Liver (tissue), 9 donors: ENCODE measurements around the gene CSTF2T. TPM values are rescaled to one million over a fixed set of nuclear protein-coding genes. Genes with fewer than 3 reads are reported as not detected.

Experiments
- DNase-seq: peaks from one replicate; pipeline ENCODE4 v3.0.0-alpha.2; 2017; ENCODE audit warnings: low spot score
- H3K27ac ChIP-seq, 2 donors: one replicate each; pipeline ENCODE4 v1.7.0; 2013; ENCODE audit warnings: inconsistent platforms in 2 of 2, low read length in 2 of 2, control low read depth in 1 of 2, low read depth in 1 of 2, mild to moderate bottlenecking in 1 of 2
- H3K27me3 ChIP-seq, 4 donors: one replicate each; pipeline versions ENCODE4 v1.6.1 to v1.7.0; 2013; ENCODE audit warnings: low read length in 3 of 4, inconsistent platforms in 1 of 4, mild to moderate bottlenecking in 1 of 4, moderate library complexity in 1 of 4; ENCODE audit not compliant: control insufficient read depth in 4 of 4, insufficient read depth in 4 of 4
- H3K36me3 ChIP-seq, 4 donors: one replicate each; pipeline versions ENCODE4 v1.6.1 to v1.7.0; 2013; ENCODE audit warnings: low read length in 3 of 4, mild to moderate bottlenecking in 3 of 4, low read depth in 1 of 4, moderate library complexity in 1 of 4; ENCODE audit not compliant: control insufficient read depth in 4 of 4, insufficient read depth in 3 of 4
- H3K4me1 ChIP-seq, 4 donors: one replicate each; pipeline versions ENCODE4 v1.6.1 to v1.7.0; 2013; ENCODE audit warnings: low read length in 3 of 4, mild to moderate bottlenecking in 3 of 4, moderate library complexity in 1 of 4; ENCODE audit not compliant: control insufficient read depth in 4 of 4, insufficient read depth in 4 of 4
- H3K4me3 ChIP-seq, 3 donors: one replicate each; pipeline versions ENCODE4 v1.6.1 to v1.7.0; 2013; ENCODE audit warnings: low read length in 3 of 3, control low read depth in 1 of 3, low read depth in 1 of 3, mild to moderate bottlenecking in 1 of 3
- H3K9ac ChIP-seq, 2 donors: one replicate each; pipeline ENCODE4 v1.7.0; 2013; ENCODE audit warnings: low read length in 2 of 2, mild to moderate bottlenecking in 2 of 2, moderate library complexity in 2 of 2, control low read depth in 1 of 2, low read depth in 1 of 2
- H3K9me3 ChIP-seq, 4 donors: one replicate each; pipeline versions ENCODE4 v1.6.1 to v1.7.0; 2013; ENCODE audit warnings: low read length in 3 of 4; ENCODE audit not compliant: control insufficient read depth in 4 of 4
- ATF3 ChIP-seq: IDR thresholded peaks from 2 replicates; pipeline ENCODE4 v1.6.1; 2016; ENCODE audit warnings: antibody characterized with exemption
- EGR1 ChIP-seq, 2 donors: IDR thresholded peaks; 2 replicates each; pipeline ENCODE4 v1.6.1; 2016 to 2018; ENCODE audit warnings: antibody characterized with exemption in 2 of 2, low read depth in 2 of 2
- FOXA1 ChIP-seq: IDR thresholded peaks from 2 replicates; pipeline ENCODE4 v1.6.1; 2016; ENCODE audit warnings: antibody characterized with exemption
- GABPA ChIP-seq, 2 donors: IDR thresholded peaks in 1 of 2; conservative IDR thresholded peaks in 1 of 2; 2 replicates each; pipeline ENCODE4 v1.6.1; 2016; ENCODE audit warnings: antibody characterized with exemption in 2 of 2, mild to moderate bottlenecking in 1 of 2, moderate library complexity in 1 of 2
- HNF4A ChIP-seq, 2 donors: conservative IDR thresholded peaks; 2 replicates each; pipeline ENCODE4 v1.6.1; 2016; ENCODE audit warnings: antibody characterized with exemption in 2 of 2, mild to moderate bottlenecking in 2 of 2
- HNF4G ChIP-seq: IDR thresholded peaks from 2 replicates; pipeline ENCODE4 v1.6.1; 2016; ENCODE audit warnings: antibody characterized with exemption
- JUND ChIP-seq, 2 donors: IDR thresholded peaks; 2 replicates each; pipeline ENCODE4 v1.6.1; 2016; ENCODE audit warnings: antibody characterized with exemption in 2 of 2
- NR2F2 ChIP-seq: IDR thresholded peaks from 2 replicates; pipeline ENCODE4 v1.6.1; 2016; ENCODE audit warnings: antibody characterized with exemption
- RAD21 ChIP-seq, 2 donors: IDR thresholded peaks; 2 replicates each; pipeline ENCODE4 v1.6.1; 2016; ENCODE audit warnings: antibody characterized with exemption in 2 of 2, mild to moderate bottlenecking in 2 of 2
- REST ChIP-seq: IDR thresholded peaks from 2 replicates; pipeline ENCODE4 v1.6.1; 2016; ENCODE audit warnings: antibody characterized with exemption, mild to moderate bottlenecking
- RXRA ChIP-seq, 2 donors: IDR thresholded peaks; 2 replicates each; pipeline ENCODE4 v1.6.1; 2017 to 2018; ENCODE audit warnings: antibody characterized with exemption in 2 of 2, mild to moderate bottlenecking in 1 of 2
- SP1 ChIP-seq: IDR thresholded peaks from 2 replicates; pipeline ENCODE4 v1.6.1; 2018; ENCODE audit warnings: antibody characterized with exemption, mild to moderate bottlenecking
- TAF1 ChIP-seq: conservative IDR thresholded peaks from 2 replicates; pipeline ENCODE4 v1.6.1; 2016; ENCODE audit warnings: antibody characterized with exemption, mild to moderate bottlenecking
- YY1 ChIP-seq: IDR thresholded peaks from 2 replicates; pipeline ENCODE4 v1.6.1; 2016; ENCODE audit warnings: antibody characterized with exemption, mild to moderate bottlenecking
- ZBTB33 ChIP-seq: IDR thresholded peaks from 2 replicates; pipeline ENCODE4 v1.6.1; 2016; ENCODE audit warnings: antibody characterized with exemption
- WGBS: extraction: QIAGEN DNeasy Blood & Tissue Kit; methylation state at CpG from one replicate; pipeline ENCODE4 v1.1.7; 2013; 5-methylcytosine and 5-hydroxymethylcytosine counted together
- polyA plus RNA-seq, 2 donors: library from polyadenylated mRNA; stranded (reverse) in 1 of 2; unstranded in 1 of 2; fragments of 200-250 nt in 1 of 2; fragments of >200 nt in 1 of 2; fragmentation: Nextera tagmentation in 1 of 2; extraction: Ambion mirVana in 1 of 2; gene quantifications; one replicate each; pipeline versions ENCODE4 v1.2.1 to v1.2.3, GENCODE V29; 2013 to 2015
- total RNA-seq, 2 donors: library from RNA; depleted of rRNA; stranded (reverse); fragments of >200 nt; gene quantifications; one replicate each; pipeline ENCODE4 v1.2.3, GENCODE V29; 2014
- donor health status: healthy.
- donor health status: healthy.
- donor health status: healthy.
- donor health status: healthy.
- donor health status: healthy.

CSTF2T gene
- total and polyA plus RNA-seq, 4 donors, result 2.7 to 14.2 (median 9.4) TPM

- TF ChIP-seq RAD21 (IDR thresholded peaks at IDR 0.05) (no peak), GABPA (IDR thresholded peaks at IDR 0.05 in 1 of 2, conservative IDR thresholded peaks at IDR 0.05 in 1 of 2) (no peak), REST (no peak), ATF3 (no peak), HNF4G (no peak), TAF1 (no peak), SP1 (no peak), ZBTB33 (no peak), YY1 (no peak)
Measured at GRCh38 chr10:51659344-51659743, 40.1 kb downstream of the CSTF2T start.

GRCh38 chr10:51658000-51658399, 41.4 kb downstream of the CSTF2T start:
- Histone ChIP-seq H3K9ac (no peak overlapping the region), H3K4me3 (no peak overlapping the region), H3K36me3 (no peaks in the 10 kb centered on the region), H3K27ac (no peak overlapping the region), H3K9me3 (no peaks in the 10 kb centered on the region), H3K4me1 (no peaks in the 10 kb centered on the region), H3K27me3 (peaks cover 0 to 8% (median 2%) of the 10 kb centered on the region in 4 donors)
- TF ChIP-seq HNF4A (conservative IDR thresholded peaks at IDR 0.05), result no peak
- no peak for TF ChIP-seq JUND (IDR thresholded peaks at IDR 0.05)
- no peak for TF ChIP-seq FOXA1
- no peak for TF ChIP-seq TAF1
- no peak for TF ChIP-seq EGR1 (IDR thresholded peaks at IDR 0.05; ENCODE audit: low read depth in 2 of 2)
- no peak for DNase-seq
- 60% methylated on average over 2 of the region's 2 CpGs for whole genome bisulfite sequencing

More at GRCh38 chr10:51659344-51659743, 40.1 kb downstream of the CSTF2T start:
- no peaks in the 10 kb centered on the region for H3K9me3 ChIP-seq
- no peak overlapping the region for H3K9ac ChIP-seq
- no peaks in the 10 kb centered on the region for H3K4me1 ChIP-seq
- no peak for DNase-seq
- no peak overlapping the region for H3K4me3 ChIP-seq
- 81% methylated on average over 1 of the region's 1 CpG for WGBS
- H3K27ac ChIP-seq, result no peak overlapping the region
- H3K36me3 ChIP-seq, result no peaks in the 10 kb centered on the region
- peaks cover 0 to 8% (median 2%) of the 10 kb centered on the region in 4 donors for H3K27me3 ChIP-seq

- Histone ChIP-seq H3K4me1 (no peaks in the 10 kb centered on the region), H3K9ac (no peak overlapping the region), H3K36me3 (no peaks in the 10 kb centered on the region), H3K9me3 (no peaks in the 10 kb centered on the region), H3K27ac (no peak overlapping the region), H3K4me3 (no peak overlapping the region), H3K27me3 (peaks cover 0 to 8% (median 2%) of the 10 kb centered on the region in 4 donors)
- DNase-seq, result no peak
- WGBS, result 77% methylated on average over 3 of the region's 3 CpGs
- TF ChIP-seq NR2F2 (no peak), YY1 (no peak), SP1 (no peak), JUND (IDR thresholded peaks at IDR 0.05) (no peak), RAD21 (IDR thresholded peaks at IDR 0.05) (no peak), TAF1 (no peak), FOXA1 (no peak), ATF3 (no peak), EGR1 (IDR thresholded peaks at IDR 0.05; ENCODE audit: low read depth in 2 of 2) (no peak), RXRA (IDR thresholded peaks at IDR 0.05) (no peak), GABPA (IDR thresholded peaks at IDR 0.05 in 1 of 2, conservative IDR thresholded peaks at IDR 0.05 in 1 of 2) (no peak)
Measured at GRCh38 chr10:51656503-51656902, 42.9 kb downstream of the CSTF2T start.
